H1 (cell line): Measurements from ENCODE around the gene RELT.

Experiments
- BCL11A ChIP-seq, 2 experiments: IDR thresholded peaks; one replicate each; pipeline ENCODE4 v1.6.1; 2011; ENCODE audit warnings: low read depth in 2 of 2, low read length in 2 of 2, mild to moderate bottlenecking in 2 of 2
- CBX5 ChIP-seq: fragments of 300-800, 300-1000 bp; sonication (generic); IDR thresholded peaks from 2 replicates; pipeline ENCODE4 v1.7.1; 2016; ENCODE audit warnings: antibody characterized with exemption, low read length, low read depth
- CHD1 ChIP-seq: IDR thresholded peaks from 2 replicates; pipeline ENCODE4 v1.6.1; 2012; ENCODE audit warnings: low read depth, low read length, improper control_type of control experiment
- CREB1 ChIP-seq: IDR thresholded peaks from 2 replicates; pipeline ENCODE4 v1.6.1; 2012; ENCODE audit warnings: inconsistent platforms
- CTCF ChIP-seq, 3 experiments: IDR thresholded peaks; 1 replicate in 2 of 3; 2 replicates in 1 of 3; pipeline versions ENCODE4 v1.5.1 to v1.6.1; 2011; ENCODE audit warnings: low read length in 3 of 3, mild to moderate bottlenecking in 3 of 3, inconsistent platforms in 2 of 3, low read depth in 1 of 3, moderate library complexity in 1 of 3; ENCODE audit not compliant: insufficient read depth in 1 of 3; ENCODE audit errors: control extremely low read depth in 1 of 3
- E2F6 ChIP-seq: IDR thresholded peaks from 2 replicates; pipeline ENCODE4 v1.6.1; 2012; ENCODE audit warnings: inconsistent platforms
- EP300 ChIP-seq, 2 experiments: IDR thresholded peaks; 1 replicate in 1 of 2; 2 replicates in 1 of 2; pipeline ENCODE4 v1.6.1; 2011 to 2012; ENCODE audit warnings: low read depth in 2 of 2, low read length in 2 of 2, mild to moderate bottlenecking in 2 of 2, borderline replicate concordance in 1 of 2, inconsistent platforms in 1 of 2, moderate library complexity in 1 of 2
- EZH2 ChIP-seq: fragments of 200-600 bp; sonication (generic); IDR thresholded peaks from 2 replicates; pipeline ENCODE4 v1.7.1; 2012; ENCODE audit warnings: low read depth, mild to moderate bottlenecking, moderate library complexity, low read length, inconsistent platforms; ENCODE audit not compliant: severe bottlenecking
- GABPA ChIP-seq: IDR thresholded peaks from 2 replicates; pipeline ENCODE4 v1.6.1; 2011; ENCODE audit warnings: mild to moderate bottlenecking, low read length, moderate library complexity, borderline replicate concordance; ENCODE audit not compliant: insufficient read depth
- JUND ChIP-seq: IDR thresholded peaks from 2 replicates; pipeline ENCODE4 v1.6.1; 2011; ENCODE audit warnings: mild to moderate bottlenecking, improper control_type of control experiment, low read length
- POLR2AphosphoS5 ChIP-seq: IDR thresholded peaks from 2 replicates; pipeline ENCODE4 v1.6.1; 2011; ENCODE audit warnings: low read depth, low read length
- SP1 ChIP-seq: IDR thresholded peaks from 2 replicates; pipeline ENCODE4 v1.6.1; 2011; ENCODE audit warnings: low read depth, low read length
- TAF1 ChIP-seq: IDR thresholded peaks from 2 replicates; pipeline ENCODE4 v1.6.1; 2011; ENCODE audit warnings: mild to moderate bottlenecking, low read depth, low read length
- YY1 ChIP-seq: IDR thresholded peaks from 2 replicates; pipeline ENCODE4 v1.6.1; 2011; ENCODE audit warnings: low read depth, mild to moderate bottlenecking, low read length

- no peak for TF ChIP-seq CTCF (IDR thresholded peaks at IDR 0.05; ENCODE audit: control extremely low read depth in 1 of 3, insufficient read depth in 1 of 3, low read depth in 1 of 3, low read length in 3 of 3)
- no peak for TF ChIP-seq JUND
- no peak for TF ChIP-seq CREB1
- no peak for TF ChIP-seq BCL11A (IDR thresholded peaks at IDR 0.05; ENCODE audit: low read depth in 2 of 2, low read length in 2 of 2)
- TF ChIP-seq CBX5: no peak
- no peak for TF ChIP-seq EZH2
- no peak for TF ChIP-seq E2F6
- TF ChIP-seq YY1: no peak
- TF ChIP-seq GABPA: no peak
- TF ChIP-seq SP1: no peak
- TF ChIP-seq EP300 (IDR thresholded peaks at IDR 0.05; ENCODE audit: borderline replicate concordance in 1 of 2, low read depth in 2 of 2, low read length in 2 of 2): no peak
- TF ChIP-seq CHD1: no peak
- TF ChIP-seq TAF1: no peak
- no peak for TF ChIP-seq POLR2AphosphoS5
These were observed 27.4 kb upstream of the RELT start for GRCh38 chr11:73348838-73349237.
